WTC11 (cell line): ENCODE data around the gene XIRP1. TPM values are rescaled to one million over a fixed set of nuclear protein-coding genes. Genes with fewer than 3 reads are reported as not detected.

Experiments
- ATAC-seq: fragments of 200-7000 bp; cut with Tn5 transposase; 2 replicates; pipeline ENCODE4 v1.10.0; 2021; ENCODE audit warnings: mild to moderate bottlenecking, moderate library complexity
- CTCF ChIA-PET: fragments of 300-600 bp; sonication (Branson Sonifier 250); formaldehyde crosslinking; loops from one replicate; lab custom pipeline; 2021; ENCODE audit warnings: antibody characterized with exemption; lab: Charles Lee
- POLR2A ChIA-PET: fragments of 350-600 bp; sonication (Branson Sonifier 250); formaldehyde crosslinking; loops from one replicate; lab custom pipeline; 2021; ENCODE audit warnings: antibody characterized with exemption; lab: Charles Lee
- DNase-seq: peaks from one replicate; pipeline ENCODE4 v3.0.0; 2021; ENCODE audit warnings: low spot score
- H3K27ac Mint-ChIP-seq: 2 replicates; pipeline ENCODE4 v1.8.0; 2021; ENCODE audit warnings: mixed read lengths
- H3K27me3 Mint-ChIP-seq: 2 replicates; pipeline ENCODE4 v1.8.0; 2021; ENCODE audit warnings: low read depth, mild to moderate bottlenecking, moderate library complexity, mixed read lengths
- H3K36me3 Mint-ChIP-seq: 2 replicates; pipeline ENCODE4 v1.8.0; 2021; ENCODE audit warnings: mixed read lengths
- H3K4me1 Mint-ChIP-seq: 2 replicates; pipeline ENCODE4 v1.8.0; 2022; ENCODE audit warnings: mixed read lengths
- H3K4me3 Mint-ChIP-seq: 2 replicates; pipeline ENCODE4 v1.8.0; 2021; ENCODE audit warnings: mild to moderate bottlenecking, moderate library complexity, mixed read lengths
- H3K9me3 Mint-ChIP-seq: 2 replicates; pipeline ENCODE4 v1.8.0; 2021; ENCODE audit warnings: mixed read lengths
- ATF1 ChIP-seq: sonication (generic); formaldehyde crosslinking; IDR thresholded peaks from 2 replicates; pipeline ENCODE4 v1.8.1; 2023; ENCODE audit warnings: mild to moderate bottlenecking, moderate library complexity, missing genetic modification reagents
- GTF2I ChIP-seq: fragments of 250-450 bp; sonication (Bioruptor Pico); conservative IDR thresholded peaks from 2 replicates; pipeline ENCODE4 v1.4.0; 2021; ENCODE audit warnings: mild to moderate bottlenecking
- MXD4 ChIP-seq: fragments of 250-450 bp; sonication (Bioruptor Pico); IDR thresholded peaks from 2 replicates; pipeline ENCODE4 v1.8.0; 2021; ENCODE audit warnings: mild to moderate bottlenecking, moderate library complexity, borderline replicate concordance
- NR1H2 ChIP-seq: sonication (generic); formaldehyde crosslinking; IDR thresholded peaks from 2 replicates; pipeline ENCODE4 v1.9.0; 2021; ENCODE audit warnings: mild to moderate bottlenecking, moderate library complexity, missing genetic modification reagents
- NR2C2 ChIP-seq: sonication (generic); formaldehyde crosslinking; IDR thresholded peaks from 2 replicates; pipeline ENCODE4 v1.8.0; 2022; ENCODE audit warnings: mild to moderate bottlenecking, missing genetic modification reagents
- PRRX2 ChIP-seq: fragments of 250-450 bp; sonication (Bioruptor Pico); IDR thresholded peaks from 2 replicates; pipeline ENCODE4 v1.8.0; 2021; ENCODE audit warnings: mild to moderate bottlenecking
- RORB ChIP-seq: fragments of 250-450 bp; sonication (Bioruptor Pico); IDR thresholded peaks from 2 replicates; pipeline ENCODE4 v1.9.0; 2021; ENCODE audit warnings: mild to moderate bottlenecking
- SP1 ChIP-seq: sonication (generic); formaldehyde crosslinking; conservative IDR thresholded peaks from 2 replicates; pipeline ENCODE4 v1.8.1; 2022; ENCODE audit warnings: missing genetic modification reagents
- TEAD1 ChIP-seq: sonication (generic); formaldehyde crosslinking; IDR thresholded peaks from 2 replicates; pipeline ENCODE4 v1.8.0; 2022; ENCODE audit warnings: mild to moderate bottlenecking, missing genetic modification reagents
- ZBTB21 ChIP-seq: sonication (generic); formaldehyde crosslinking; IDR thresholded peaks from 2 replicates; pipeline ENCODE4 v1.8.1; 2023; ENCODE audit warnings: mild to moderate bottlenecking, missing genetic modification reagents, borderline replicate concordance
- ZNF317 ChIP-seq: sonication (generic); formaldehyde crosslinking; IDR thresholded peaks from 2 replicates; pipeline ENCODE4 v1.8.1; 2023; ENCODE audit warnings: low read depth, mild to moderate bottlenecking, moderate library complexity, missing genetic modification reagents, borderline replicate concordance
- ZNF416 ChIP-seq: fragments of 250-450 bp; sonication (Bioruptor Pico); IDR thresholded peaks from 2 replicates; pipeline ENCODE4 v1.9.0; 2021; ENCODE audit warnings: mild to moderate bottlenecking, inconsistent platforms
- total RNA-seq: library from RNA; stranded (reverse); gene quantifications from 3 replicates; pipeline ENCODE4 v1.2.3, GENCODE V29; 2021
- TF ChIP-seq, protein P1 (sequence below): fragments of 250-450 bp; sonication (Bioruptor Pico); IDR thresholded peaks from 2 replicates; pipeline ENCODE4 v1.9.0; 2021; ENCODE audit warnings: mild to moderate bottlenecking
- TF ChIP-seq, protein P2 (sequence below): sonication (generic); formaldehyde crosslinking; conservative IDR thresholded peaks from 2 replicates; pipeline ENCODE4 v1.8.1; 2022; ENCODE audit warnings: mild to moderate bottlenecking, missing genetic modification reagents
- TF ChIP-seq, protein P3 (sequence below): sonication (generic); formaldehyde crosslinking; IDR thresholded peaks from 2 replicates; pipeline ENCODE4 v1.8.1; 2023; ENCODE audit warnings: mild to moderate bottlenecking, missing genetic modification reagents, borderline replicate concordance
- TF ChIP-seq, protein P4 (sequence below): sonication (generic); formaldehyde crosslinking; IDR thresholded peaks from 2 replicates; pipeline ENCODE4 v1.8.1; 2023; ENCODE audit warnings: mild to moderate bottlenecking, missing genetic modification reagents
- TF ChIP-seq, protein P5 (sequence below): fragments of 250-450 bp; sonication (Bioruptor Pico); IDR thresholded peaks from 2 replicates; pipeline ENCODE4 v1.9.0; 2021; ENCODE audit warnings: moderate library complexity, mild to moderate bottlenecking, inconsistent platforms, borderline replicate concordance

The XIRP1 gene
- total RNA-seq, 1 experiment from 2014 or later, result not detected

DNA sequence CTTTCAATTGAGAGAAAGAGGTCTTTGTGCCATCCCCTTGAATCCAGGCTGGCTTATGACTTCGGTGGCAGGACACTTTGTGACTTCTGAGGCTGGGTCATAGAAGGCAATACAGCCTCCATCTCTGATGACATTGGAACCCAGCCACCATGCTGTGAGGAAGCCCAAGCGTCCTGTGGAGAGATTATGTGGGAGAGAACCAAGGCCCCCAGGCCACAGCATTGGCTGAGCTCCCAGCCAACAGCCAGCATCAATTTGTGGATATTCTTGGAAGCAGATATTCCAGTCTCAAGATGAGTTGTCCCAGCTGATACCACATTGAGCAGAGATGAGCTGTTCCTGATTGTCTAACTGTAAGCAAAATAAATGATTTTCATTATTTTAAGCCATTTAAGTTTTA is 12.7 kb upstream of the XIRP1 start (continued):
- TF ChIP-seq, protein P1, sequence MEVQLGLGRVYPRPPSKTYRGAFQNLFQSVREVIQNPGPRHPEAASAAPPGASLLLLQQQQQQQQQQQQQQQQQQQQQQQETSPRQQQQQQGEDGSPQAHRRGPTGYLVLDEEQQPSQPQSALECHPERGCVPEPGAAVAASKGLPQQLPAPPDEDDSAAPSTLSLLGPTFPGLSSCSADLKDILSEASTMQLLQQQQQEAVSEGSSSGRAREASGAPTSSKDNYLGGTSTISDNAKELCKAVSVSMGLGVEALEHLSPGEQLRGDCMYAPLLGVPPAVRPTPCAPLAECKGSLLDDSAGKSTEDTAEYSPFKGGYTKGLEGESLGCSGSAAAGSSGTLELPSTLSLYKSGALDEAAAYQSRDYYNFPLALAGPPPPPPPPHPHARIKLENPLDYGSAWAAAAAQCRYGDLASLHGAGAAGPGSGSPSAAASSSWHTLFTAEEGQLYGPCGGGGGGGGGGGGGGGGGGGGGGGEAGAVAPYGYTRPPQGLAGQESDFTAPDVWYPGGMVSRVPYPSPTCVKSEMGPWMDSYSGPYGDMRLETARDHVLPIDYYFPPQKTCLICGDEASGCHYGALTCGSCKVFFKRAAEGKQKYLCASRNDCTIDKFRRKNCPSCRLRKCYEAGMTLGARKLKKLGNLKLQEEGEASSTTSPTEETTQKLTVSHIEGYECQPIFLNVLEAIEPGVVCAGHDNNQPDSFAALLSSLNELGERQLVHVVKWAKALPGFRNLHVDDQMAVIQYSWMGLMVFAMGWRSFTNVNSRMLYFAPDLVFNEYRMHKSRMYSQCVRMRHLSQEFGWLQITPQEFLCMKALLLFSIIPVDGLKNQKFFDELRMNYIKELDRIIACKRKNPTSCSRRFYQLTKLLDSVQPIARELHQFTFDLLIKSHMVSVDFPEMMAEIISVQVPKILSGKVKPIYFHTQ (CRISPR knock-in tag), result no peak
- TF ChIP-seq RORB (CRISPR knock-in tag) (no peak), ZNF317 (no peak), SP1 (CRISPR knock-in tag) (no peak), ZBTB21 (CRISPR knock-in tag) (no peak), NR1H2 (CRISPR knock-in tag) (no peak)

DNA sequence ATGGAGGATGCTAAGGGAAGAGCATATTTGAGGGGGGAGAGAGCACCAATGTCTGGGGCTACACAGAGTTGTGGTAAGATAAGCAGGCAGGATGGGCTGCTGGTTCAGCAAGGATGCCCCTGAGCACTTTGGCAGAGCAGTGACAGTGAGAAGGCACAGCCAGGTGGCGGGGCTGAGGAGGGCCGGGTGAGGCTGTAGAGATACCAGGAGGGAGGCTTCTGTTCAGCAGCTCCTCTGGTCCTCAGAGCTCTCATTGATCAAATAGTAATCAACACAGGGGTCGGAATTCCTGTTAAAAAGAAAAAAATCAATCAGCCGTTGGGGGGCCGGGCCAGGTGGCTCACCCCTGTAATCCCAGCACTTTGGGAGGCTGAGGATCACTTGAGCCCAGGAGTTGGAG is 11.5 kb upstream of the XIRP1 start:
- CTCF ChIA-PET, result interaction anchor here (0.6 to 3.1 kb wide), 4 partner anchors 14 to 174 kb away, joined by 3 to 26 read pairs (median 4); no protein-coding TSS in a partner anchor
- peaks cover 9% of the 10 kb centered on the region for H3K9me3 Mint-ChIP-seq
- H3K36me3 Mint-ChIP-seq, result no peaks in the 10 kb centered on the region
- H3K27ac Mint-ChIP-seq, result no peak overlapping the region
- DNase-seq (no peak), ATAC-seq (no peak)
- no peaks in the 10 kb centered on the region; the same call in 1 of the 2 replicates for H3K27me3 Mint-ChIP-seq
- POLR2A ChIA-PET, result no interaction called here
- H3K4me1 Mint-ChIP-seq, result peaks cover 17% of the 10 kb centered on the region
- no peak overlapping the region for H3K4me3 Mint-ChIP-seq
- TF ChIP-seq, protein P2, sequence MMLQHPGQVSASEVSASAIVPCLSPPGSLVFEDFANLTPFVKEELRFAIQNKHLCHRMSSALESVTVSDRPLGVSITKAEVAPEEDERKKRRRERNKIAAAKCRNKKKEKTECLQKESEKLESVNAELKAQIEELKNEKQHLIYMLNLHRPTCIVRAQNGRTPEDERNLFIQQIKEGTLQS (CRISPR knock-in tag), result no peak
- TF ChIP-seq PRRX2 (CRISPR knock-in tag), result no peak
- TF ChIP-seq, protein P3, sequence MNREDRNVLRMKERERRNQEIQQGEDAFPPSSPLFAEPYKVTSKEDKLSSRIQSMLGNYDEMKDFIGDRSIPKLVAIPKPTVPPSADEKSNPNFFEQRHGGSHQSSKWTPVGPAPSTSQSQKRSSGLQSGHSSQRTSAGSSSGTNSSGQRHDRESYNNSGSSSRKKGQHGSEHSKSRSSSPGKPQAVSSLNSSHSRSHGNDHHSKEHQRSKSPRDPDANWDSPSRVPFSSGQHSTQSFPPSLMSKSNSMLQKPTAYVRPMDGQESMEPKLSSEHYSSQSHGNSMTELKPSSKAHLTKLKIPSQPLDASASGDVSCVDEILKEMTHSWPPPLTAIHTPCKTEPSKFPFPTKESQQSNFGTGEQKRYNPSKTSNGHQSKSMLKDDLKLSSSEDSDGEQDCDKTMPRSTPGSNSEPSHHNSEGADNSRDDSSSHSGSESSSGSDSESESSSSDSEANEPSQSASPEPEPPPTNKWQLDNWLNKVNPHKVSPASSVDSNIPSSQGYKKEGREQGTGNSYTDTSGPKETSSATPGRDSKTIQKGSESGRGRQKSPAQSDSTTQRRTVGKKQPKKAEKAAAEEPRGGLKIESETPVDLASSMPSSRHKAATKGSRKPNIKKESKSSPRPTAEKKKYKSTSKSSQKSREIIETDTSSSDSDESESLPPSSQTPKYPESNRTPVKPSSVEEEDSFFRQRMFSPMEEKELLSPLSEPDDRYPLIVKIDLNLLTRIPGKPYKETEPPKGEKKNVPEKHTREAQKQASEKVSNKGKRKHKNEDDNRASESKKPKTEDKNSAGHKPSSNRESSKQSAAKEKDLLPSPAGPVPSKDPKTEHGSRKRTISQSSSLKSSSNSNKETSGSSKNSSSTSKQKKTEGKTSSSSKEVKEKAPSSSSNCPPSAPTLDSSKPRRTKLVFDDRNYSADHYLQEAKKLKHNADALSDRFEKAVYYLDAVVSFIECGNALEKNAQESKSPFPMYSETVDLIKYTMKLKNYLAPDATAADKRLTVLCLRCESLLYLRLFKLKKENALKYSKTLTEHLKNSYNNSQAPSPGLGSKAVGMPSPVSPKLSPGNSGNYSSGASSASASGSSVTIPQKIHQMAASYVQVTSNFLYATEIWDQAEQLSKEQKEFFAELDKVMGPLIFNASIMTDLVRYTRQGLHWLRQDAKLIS (CRISPR knock-in tag), result no peak
- no peak for TF ChIP-seq MXD4
- TF ChIP-seq, protein P4, sequence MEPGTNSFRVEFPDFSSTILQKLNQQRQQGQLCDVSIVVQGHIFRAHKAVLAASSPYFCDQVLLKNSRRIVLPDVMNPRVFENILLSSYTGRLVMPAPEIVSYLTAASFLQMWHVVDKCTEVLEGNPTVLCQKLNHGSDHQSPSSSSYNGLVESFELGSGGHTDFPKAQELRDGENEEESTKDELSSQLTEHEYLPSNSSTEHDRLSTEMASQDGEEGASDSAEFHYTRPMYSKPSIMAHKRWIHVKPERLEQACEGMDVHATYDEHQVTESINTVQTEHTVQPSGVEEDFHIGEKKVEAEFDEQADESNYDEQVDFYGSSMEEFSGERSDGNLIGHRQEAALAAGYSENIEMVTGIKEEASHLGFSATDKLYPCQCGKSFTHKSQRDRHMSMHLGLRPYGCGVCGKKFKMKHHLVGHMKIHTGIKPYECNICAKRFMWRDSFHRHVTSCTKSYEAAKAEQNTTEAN (CRISPR knock-in tag), result no peak
- TF ChIP-seq ZNF416 (CRISPR knock-in tag), result no peak
- no peak for TF ChIP-seq SP1 (CRISPR knock-in tag)
- no peak for TF ChIP-seq TEAD1 (CRISPR knock-in tag)
- TF ChIP-seq GTF2I, result no peak
- no peak for TF ChIP-seq ATF1 (CRISPR knock-in tag)
- TF ChIP-seq NR2C2 (CRISPR knock-in tag), result no peak
- TF ChIP-seq, protein P5, sequence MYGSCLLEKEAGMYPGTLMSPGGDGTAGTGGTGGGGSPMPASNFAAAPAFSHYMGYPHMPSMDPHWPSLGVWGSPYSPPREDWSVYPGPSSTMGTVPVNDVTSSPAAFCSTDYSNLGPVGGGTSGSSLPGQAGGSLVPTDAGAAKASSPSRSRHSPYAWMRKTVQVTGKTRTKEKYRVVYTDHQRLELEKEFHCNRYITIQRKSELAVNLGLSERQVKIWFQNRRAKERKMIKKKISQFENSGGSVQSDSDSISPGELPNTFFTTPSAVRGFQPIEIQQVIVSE (CRISPR knock-in tag), result no peak
